Measurements from ENCODE around the gene SAMHD1. TPM values are rescaled to one million over a fixed set of nuclear protein-coding genes. Genes with fewer than 3 reads are reported as not detected.
"Not testable (repeated sequence)": the region's sequence is repeated elsewhere in the genome, so short reads cannot be mapped to it uniquely, and the experiment has no call there.

SAMHD1 gene
- total and polyA plus RNA-seq, 2 experiments from 2014 or later = 7.4 to 9.0 TPM

DNA sequence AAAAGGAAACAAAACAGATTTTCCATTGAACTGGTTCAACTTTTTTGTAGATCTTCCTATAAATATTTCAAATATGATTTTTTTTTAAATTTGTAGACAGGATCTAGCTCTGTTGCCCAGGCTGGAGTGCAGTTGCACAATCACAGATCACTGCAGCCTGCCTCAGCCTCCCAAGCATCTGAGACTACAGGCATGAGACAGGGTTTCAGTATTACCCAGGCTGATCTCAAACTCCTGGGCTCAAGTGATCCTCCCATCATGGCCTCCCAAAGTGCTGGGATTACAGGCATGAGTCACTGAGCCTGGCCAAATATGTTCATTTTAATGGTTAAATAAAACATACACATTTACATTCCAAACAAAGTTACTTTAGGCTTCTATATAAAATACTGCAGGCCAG lies 33.6 kb downstream of the SAMHD1 start:
- Histone ChIP-seq H3K36me3 (ENCODE audit: low read depth) (no peaks in the 10 kb centered on the region), H3K4me3 (no peak overlapping the region), H3K4me1 (ENCODE audit: insufficient read depth) (no peaks in the 10 kb centered on the region), H2AFZ (no peak overlapping the region), H3K9me3 (ENCODE audit: low read depth) (no peaks in the 10 kb centered on the region), H3K27me3 (replicated peaks; ENCODE audit: insufficient read depth) (no peaks in the 10 kb centered on the region), H3F3A (ENCODE audit: insufficient read depth) (no peaks in the 10 kb centered on the region), H3K9me2 (ENCODE audit: insufficient read depth) (no peaks in the 10 kb centered on the region), H3K4me2 (ENCODE audit: unreplicated experiment) (no peak overlapping the region), H3K9ac (no peak overlapping the region), H3K79me2 (ENCODE audit: insufficient read depth) (no peaks in the 10 kb centered on the region), H3K27ac (no peak overlapping the region), H4K20me1 (ENCODE audit: insufficient read depth) (no peaks in the 10 kb centered on the region)
- TF ChIP-seq EZH2phosphoT487 (IDR thresholded peaks at IDR 0.05; ENCODE audit: insufficient read depth, low read depth) (no peak), EZH2 (IDR thresholded peaks at IDR 0.05; ENCODE audit: insufficient read depth, poor library complexity, severe bottlenecking) (no peak)
- peak; percentile 7 for DNase-seq
- in situ Hi-C loops (cut with MboI) = no loop called here

DNA sequence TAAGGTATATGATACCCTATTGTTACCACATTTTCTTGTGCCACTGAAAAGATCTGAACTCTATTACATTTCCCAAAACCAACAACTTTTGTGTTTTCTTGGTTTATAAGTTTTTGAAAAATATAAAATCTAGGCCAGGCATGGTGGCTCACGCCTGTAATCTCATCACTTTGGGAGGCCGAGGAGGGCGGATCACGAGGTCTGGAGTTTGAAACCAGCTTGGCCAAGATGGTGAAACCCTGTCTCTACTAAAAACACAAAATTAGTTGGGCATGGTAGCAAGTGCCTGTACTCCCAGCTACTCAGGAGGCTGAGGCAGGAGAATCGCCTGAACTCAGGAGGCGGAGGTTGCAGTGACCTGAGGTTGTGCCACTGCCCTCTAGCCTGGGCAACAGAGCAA lies 34.3 kb downstream of the SAMHD1 start:
- H3K79me2 ChIP-seq (ENCODE audit: insufficient read depth) = no peaks in the 10 kb centered on the region
- TF ChIP-seq EZH2phosphoT487 (IDR thresholded peaks at IDR 0.05; ENCODE audit: insufficient read depth, low read depth) (no peak), EZH2 (IDR thresholded peaks at IDR 0.05; ENCODE audit: insufficient read depth, poor library complexity, severe bottlenecking) (no peak)
- no peak overlapping the region for H3K4me2 ChIP-seq (ENCODE audit: unreplicated experiment)
- H2AFZ ChIP-seq = no peak overlapping the region
- DNase-seq = no peak
- WGBS, 2 experiments (ENCODE audit: low coverage in 1 of 2, low lambda C conversion rate in 2 of 2, missing lambda C conversion rate in 2 of 2) = 96% methylated on average over 6 of the region's 6 CpGs
- H3K9me2 ChIP-seq (ENCODE audit: insufficient read depth) = no peaks in the 10 kb centered on the region
- H4K20me1 ChIP-seq (ENCODE audit: insufficient read depth) = no peaks in the 10 kb centered on the region
- no peaks in the 10 kb centered on the region for H3K27me3 ChIP-seq (replicated peaks; ENCODE audit: insufficient read depth)
- H3K36me3 ChIP-seq (ENCODE audit: low read depth) = no peaks in the 10 kb centered on the region
- H3K27ac ChIP-seq = no peak overlapping the region
- H3K4me1 ChIP-seq (ENCODE audit: insufficient read depth) = no peaks in the 10 kb centered on the region
- H3K9me3 ChIP-seq (ENCODE audit: low read depth) = no peaks in the 10 kb centered on the region
- no peak overlapping the region for H3K9ac ChIP-seq
- H3F3A ChIP-seq (ENCODE audit: insufficient read depth) = no peaks in the 10 kb centered on the region
- in situ Hi-C loops (cut with MboI) = no loop called here
- H3K4me3 ChIP-seq = no peak overlapping the region

DNA sequence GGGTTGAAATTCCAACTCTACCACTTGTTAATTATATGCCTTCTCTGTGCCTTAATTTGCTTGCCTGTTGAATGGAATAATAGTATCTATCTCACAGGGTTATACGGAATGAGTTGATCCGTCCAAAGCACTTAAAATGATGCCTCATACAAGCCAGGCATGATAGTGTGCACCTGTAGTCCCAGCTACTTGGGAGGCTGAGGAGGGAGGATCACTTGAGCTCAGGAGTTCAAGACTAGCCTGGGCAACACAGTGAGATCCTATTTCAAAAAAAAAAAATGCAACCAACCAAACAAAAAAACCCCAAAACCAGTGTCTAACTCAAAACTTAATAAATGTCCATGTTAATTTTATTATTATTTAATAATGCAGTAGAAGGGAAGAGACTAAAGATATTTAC lies 35.3 kb downstream of the SAMHD1 start:
- no peaks in the 10 kb centered on the region for H3K4me1 ChIP-seq (ENCODE audit: insufficient read depth)
- no peaks in the 10 kb centered on the region for H3K9me2 ChIP-seq (ENCODE audit: insufficient read depth)
- H3K36me3 ChIP-seq (ENCODE audit: low read depth) = no peaks in the 10 kb centered on the region
- DNase-seq = no peak
- H3K9me3 ChIP-seq (ENCODE audit: low read depth) = no peaks in the 10 kb centered on the region
- TF ChIP-seq EZH2phosphoT487 (IDR thresholded peaks at IDR 0.05; ENCODE audit: insufficient read depth, low read depth) (no peak), EZH2 (IDR thresholded peaks at IDR 0.05; ENCODE audit: insufficient read depth, poor library complexity, severe bottlenecking) (no peak)
- H3F3A ChIP-seq (ENCODE audit: insufficient read depth) = no peaks in the 10 kb centered on the region
- H3K9ac ChIP-seq = no peak overlapping the region
- H3K27me3 ChIP-seq (replicated peaks; ENCODE audit: insufficient read depth) = no peaks in the 10 kb centered on the region
- H4K20me1 ChIP-seq (ENCODE audit: insufficient read depth) = no peaks in the 10 kb centered on the region
- WGBS, 2 experiments (ENCODE audit: low coverage in 1 of 2, low lambda C conversion rate in 2 of 2, missing lambda C conversion rate in 2 of 2) = 97 to 100% methylated on average over 2 of the region's 2 CpGs
- in situ Hi-C loops (cut with MboI) = no loop called here
- no peak overlapping the region for H3K4me2 ChIP-seq (ENCODE audit: unreplicated experiment)
- H2AFZ ChIP-seq = no peak overlapping the region
- no peak overlapping the region for H3K4me3 ChIP-seq
- H3K27ac ChIP-seq = no peak overlapping the region
- H3K79me2 ChIP-seq (ENCODE audit: insufficient read depth) = no peaks in the 10 kb centered on the region

DNA sequence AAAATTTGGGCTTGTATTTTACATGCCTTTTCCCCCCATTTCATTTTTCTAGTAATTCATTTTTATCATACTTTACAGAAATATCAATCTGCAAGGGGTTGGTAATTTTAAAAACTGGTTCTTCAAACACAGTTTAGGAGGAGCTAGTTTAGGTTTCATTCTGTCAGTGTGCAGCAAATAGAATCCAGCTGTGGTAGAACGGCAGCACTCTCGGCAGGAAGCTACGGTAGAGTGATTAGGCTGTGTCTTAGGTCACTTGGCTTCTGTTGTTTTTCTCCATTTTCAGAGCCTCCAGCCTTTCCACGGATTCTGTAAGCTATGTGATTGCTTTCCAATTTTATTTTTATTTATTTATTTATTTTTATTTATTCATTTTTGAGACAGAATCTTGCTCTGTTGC lies 42.9 kb downstream of the SAMHD1 start:
- no peak overlapping the region for H3K4me2 ChIP-seq (ENCODE audit: unreplicated experiment)
- no peak overlapping the region for H3K9ac ChIP-seq
- H3K79me2 ChIP-seq (ENCODE audit: insufficient read depth) = no peaks in the 10 kb centered on the region
- in situ Hi-C loops (cut with MboI) = no loop called here
- no peaks in the 10 kb centered on the region for H3K9me2 ChIP-seq (ENCODE audit: insufficient read depth)
- no peaks in the 10 kb centered on the region for H4K20me1 ChIP-seq (ENCODE audit: insufficient read depth)
- WGBS, 2 experiments (ENCODE audit: low coverage in 1 of 2, low lambda C conversion rate in 2 of 2, missing lambda C conversion rate in 2 of 2) = 26 to 29% methylated on average over 4 of the region's 4 CpGs
- DNase-seq = peak; percentile 8
- no peaks in the 10 kb centered on the region for H3K4me1 ChIP-seq (ENCODE audit: insufficient read depth)
- TF ChIP-seq EZH2 (IDR thresholded peaks at IDR 0.05; ENCODE audit: insufficient read depth, poor library complexity, severe bottlenecking) = no peak
- no peak for TF ChIP-seq EZH2phosphoT487 (IDR thresholded peaks at IDR 0.05; ENCODE audit: insufficient read depth, low read depth)
- no peak overlapping the region for H3K4me3 ChIP-seq
- H3F3A ChIP-seq (ENCODE audit: insufficient read depth) = no peaks in the 10 kb centered on the region
- no peaks in the 10 kb centered on the region for H3K36me3 ChIP-seq (ENCODE audit: low read depth)
- H3K27ac ChIP-seq = no peak overlapping the region
- no peaks in the 10 kb centered on the region for H3K9me3 ChIP-seq (ENCODE audit: low read depth)
- no peaks in the 10 kb centered on the region for H3K27me3 ChIP-seq (replicated peaks; ENCODE audit: insufficient read depth)
- no peak overlapping the region for H2AFZ ChIP-seq

- DNase-seq; H3K9me3 ChIP-seq (ENCODE audit: low read depth); H2AFZ ChIP-seq; H3F3A ChIP-seq (ENCODE audit: insufficient read depth); H3K79me2 ChIP-seq (ENCODE audit: insufficient read depth); H3K9me2 ChIP-seq (ENCODE audit: insufficient read depth); H3K27me3 ChIP-seq (replicated peaks; ENCODE audit: insufficient read depth); H3K4me2 ChIP-seq (ENCODE audit: unreplicated experiment); in situ Hi-C loops (cut with MboI); H3K4me3 ChIP-seq; H3K4me1 ChIP-seq (ENCODE audit: insufficient read depth); H3K36me3 ChIP-seq (ENCODE audit: low read depth); H3K9ac ChIP-seq; H4K20me1 ChIP-seq (ENCODE audit: insufficient read depth); H3K27ac ChIP-seq: not testable (repeated sequence)
- WGBS, 2 experiments (ENCODE audit: low coverage in 1 of 2, low lambda C conversion rate in 2 of 2, missing lambda C conversion rate in 2 of 2) = 93 to 94% methylated on average over 7 of the region's 7 CpGs
These were observed 45.4 kb downstream of the SAMHD1 start for GRCh38 chr20:36906086-36906485.

GRCh38 chr20:36905566-36905965 lies 45.9 kb downstream of the SAMHD1 start:
- not testable (repeated sequence) for H3K36me3 ChIP-seq (ENCODE audit: low read depth)
- 92 to 96% methylated on average over 10 of the region's 10 CpGs for WGBS, 2 experiments (ENCODE audit: low coverage in 1 of 2, low lambda C conversion rate in 2 of 2, missing lambda C conversion rate in 2 of 2)

More at GRCh38 chr20:36905566-36905965, 45.9 kb downstream of the SAMHD1 start:
- H3K9ac ChIP-seq; H3K4me2 ChIP-seq (ENCODE audit: unreplicated experiment); H3F3A ChIP-seq (ENCODE audit: insufficient read depth); H3K27me3 ChIP-seq (replicated peaks; ENCODE audit: insufficient read depth); H3K4me1 ChIP-seq (ENCODE audit: insufficient read depth); H3K27ac ChIP-seq; H3K9me2 ChIP-seq (ENCODE audit: insufficient read depth); in situ Hi-C loops (cut with MboI); H3K4me3 ChIP-seq; DNase-seq; H4K20me1 ChIP-seq (ENCODE audit: insufficient read depth); H2AFZ ChIP-seq; H3K79me2 ChIP-seq (ENCODE audit: insufficient read depth); H3K9me3 ChIP-seq (ENCODE audit: low read depth): not testable (repeated sequence)

Measured in GM23248 (cell line).